HG03139 (cell line): ENCODE data around the gene NPVF.

Experiments used
- ATAC-seq: cut with Tn5 transposase; IDR thresholded peaks from one replicate; pipeline ENCODE4 v1.9.1; 2021; ENCODE audit not compliant: unreplicated experiment

NPVF gene

DNA sequence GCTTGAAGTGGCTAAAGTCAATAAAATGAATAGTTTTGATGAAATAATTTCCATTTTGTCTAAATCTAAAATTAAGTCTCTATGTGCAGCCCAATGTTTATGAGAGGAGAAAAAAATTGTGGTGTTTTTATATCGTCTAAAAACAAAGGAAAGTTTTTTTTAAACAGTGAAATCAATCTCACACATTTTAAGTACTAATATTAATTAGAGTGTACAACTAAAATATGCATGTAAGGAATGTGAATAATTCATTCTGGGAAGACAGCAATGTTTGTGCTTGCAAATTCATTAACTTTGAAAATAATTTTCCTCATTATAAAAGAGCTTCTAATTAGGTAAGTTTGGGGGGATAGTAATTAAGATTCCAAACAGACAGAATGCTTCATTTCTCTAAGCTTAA lies at the start of gene NPVF:
Gene NPVF, minus strand, starts transcription at position 101 of the 400 bp plus-strand sequence. Its CDS starts 47 bp downstream, at position 54.
- no peak for ATAC-seq

- ATAC-seq, result no peak
Observed at GRCh38 chr7:25272265-25272664, 44.0 kb upstream of the NPVF start.

DNA sequence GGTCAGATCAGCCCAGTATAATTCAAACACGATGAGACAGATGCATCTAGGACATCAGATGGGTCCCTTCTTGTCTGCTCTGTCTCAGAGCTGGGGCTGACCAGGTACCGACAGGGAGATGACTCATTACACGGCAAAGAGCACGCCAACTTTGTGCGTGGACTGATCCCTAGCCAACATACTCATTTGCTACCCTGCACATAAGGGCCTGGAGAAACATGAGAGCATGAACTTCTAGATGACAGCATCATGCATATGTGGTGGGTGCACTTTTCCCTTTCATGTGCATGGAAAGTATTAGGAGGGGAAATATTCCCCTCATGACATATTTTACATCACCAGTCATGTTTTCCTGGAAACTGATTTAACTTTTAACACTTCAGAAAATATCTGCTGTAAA lies 35.1 kb upstream of the NPVF start:
- no peak for ATAC-seq

GRCh38 chr7:25262586-25262985 lies 34.3 kb upstream of the NPVF start:
- ATAC-seq, result no peak

DNA sequence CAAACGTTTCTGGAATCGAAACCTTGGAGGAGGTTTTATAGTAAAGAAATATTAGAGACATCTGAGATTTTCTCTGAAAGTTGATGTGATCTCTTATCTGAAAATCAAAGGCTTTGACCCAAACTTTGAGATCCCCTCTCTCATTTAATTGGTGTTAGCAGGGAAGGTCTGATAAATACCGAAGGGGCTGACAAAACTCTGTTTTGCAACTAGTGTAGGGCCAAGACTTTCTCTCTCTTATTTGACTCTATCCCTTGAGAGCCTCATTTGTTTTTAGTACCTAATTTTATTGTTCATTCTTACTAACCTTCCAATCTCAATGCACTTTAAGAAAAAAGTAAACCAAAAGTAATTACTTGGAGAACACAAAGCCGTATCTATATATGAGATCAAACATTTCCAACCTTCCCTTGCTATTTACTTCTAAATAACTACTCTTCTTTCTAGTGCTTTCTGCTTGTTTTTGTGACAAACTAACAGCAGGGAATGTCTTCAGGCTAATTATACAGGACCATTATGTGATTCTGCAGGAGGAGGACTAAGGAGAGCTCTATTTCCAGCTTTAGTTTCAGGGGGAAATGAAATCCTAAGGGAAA lies 33.4 kb upstream of the NPVF start:
- ATAC-seq, result no peak

GRCh38 chr7:25260862-25261494 lies 32.7 kb upstream of the NPVF start:
- peak; percentile 72 for ATAC-seq

GRCh38 chr7:25259487-25260243 lies 31.4 kb upstream of the NPVF start:
- ATAC-seq, result no peak

DNA sequence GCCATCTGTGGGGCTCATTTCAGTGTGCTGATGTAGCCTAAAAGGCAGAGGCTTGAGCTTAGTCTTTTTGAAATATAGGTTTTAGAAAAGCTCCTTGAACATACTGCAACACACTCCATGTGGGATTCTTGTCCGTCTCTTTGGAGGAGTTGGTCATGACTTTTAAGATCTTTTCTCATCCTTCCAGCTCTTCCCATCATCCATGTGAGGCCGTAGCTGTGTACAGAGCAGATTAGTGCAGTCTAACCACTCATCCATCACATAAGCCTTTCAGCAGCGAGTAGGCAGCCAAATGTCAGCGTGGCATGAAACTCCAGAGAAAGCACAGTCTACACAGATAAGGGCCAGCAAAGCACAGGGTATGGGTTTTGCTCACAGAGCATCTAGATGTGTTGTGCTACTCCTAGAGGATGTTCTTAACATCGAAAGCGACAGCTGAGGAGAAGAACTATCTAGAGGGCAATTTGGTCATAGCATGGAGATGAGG lies 28.1 kb upstream of the NPVF start:
- no peak for ATAC-seq

DNA sequence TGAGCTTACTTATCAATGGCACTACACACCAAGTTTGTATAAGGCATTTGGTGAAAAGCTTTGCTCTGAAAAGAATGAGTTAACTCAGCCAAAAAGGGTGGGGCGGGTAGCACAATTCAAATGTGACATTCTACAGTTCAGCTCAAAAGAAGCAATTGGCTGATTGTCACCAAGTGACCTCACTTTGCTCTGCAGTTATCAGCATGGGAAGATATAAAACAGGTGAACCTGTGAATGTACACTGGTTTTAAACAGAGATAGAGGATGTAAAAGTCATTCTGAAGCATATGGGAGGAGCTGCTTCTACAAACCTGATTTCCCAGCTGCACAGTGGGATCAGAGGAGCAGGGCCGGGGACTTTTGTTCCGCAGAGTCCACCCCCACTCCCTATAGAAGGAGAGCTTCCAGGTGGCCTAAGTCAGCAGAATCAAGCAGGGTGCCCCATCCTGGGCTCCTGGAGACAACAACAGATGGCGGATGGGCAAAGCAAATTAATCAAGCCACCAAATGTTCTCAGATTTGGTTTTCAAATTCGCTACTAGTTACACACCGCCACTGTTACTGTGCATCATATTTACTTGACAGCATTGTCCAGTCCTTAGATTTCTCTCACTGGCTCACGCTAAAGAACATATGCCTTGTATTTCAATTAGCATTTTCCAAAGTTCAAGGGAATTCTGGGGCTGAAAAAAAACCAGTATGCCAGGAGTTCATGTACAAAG lies 27.5 kb upstream of the NPVF start:
- no peak for ATAC-seq

GRCh38 chr7:25254604-25255003 lies 26.3 kb upstream of the NPVF start:
- ATAC-seq, result no peak

DNA sequence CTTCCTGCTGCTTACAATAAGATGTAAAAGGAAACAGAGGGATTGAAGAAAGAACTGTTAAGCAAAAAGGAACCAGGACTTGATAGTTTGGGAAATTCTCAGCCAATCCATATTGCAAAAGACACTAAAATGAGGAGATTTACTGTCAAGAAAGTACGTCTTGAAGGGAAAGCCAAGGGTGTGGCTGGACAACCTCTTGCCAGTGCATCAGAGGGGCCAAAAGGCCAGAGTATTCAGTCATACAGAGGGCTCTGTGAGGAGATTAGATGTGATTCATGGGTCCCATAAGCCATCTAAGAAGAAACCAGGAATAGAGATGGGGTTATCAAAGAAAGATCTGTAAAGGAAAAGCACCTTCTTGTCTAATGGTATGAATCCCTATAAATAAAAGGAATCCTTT lies 25.4 kb upstream of the NPVF start:
- no peak for ATAC-seq

GRCh38 chr7:25250386-25250785 lies 22.1 kb upstream of the NPVF start:
- no peak for ATAC-seq

GRCh38 chr7:25249772-25250171 lies 21.5 kb upstream of the NPVF start:
- no peak for ATAC-seq

DNA sequence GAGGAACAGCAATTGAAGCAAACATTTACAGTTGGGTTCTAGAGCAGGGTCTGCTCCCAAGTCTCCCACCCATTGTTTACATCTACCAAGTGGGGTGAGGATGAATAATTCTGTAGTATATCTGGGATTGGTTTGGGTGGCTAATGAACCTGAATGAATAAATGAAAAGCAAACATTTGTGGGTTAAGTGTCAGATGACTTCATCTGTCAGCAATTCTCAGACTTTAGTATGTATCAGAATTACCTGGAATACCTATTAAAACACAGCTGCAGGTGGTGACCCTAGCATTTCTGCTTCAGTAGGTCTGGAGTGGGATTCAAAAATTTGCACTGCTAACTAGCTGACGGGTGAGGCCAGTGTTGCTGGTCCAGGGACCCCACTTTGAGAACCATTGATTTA lies 18.0 kb upstream of the NPVF start:
- no peak for ATAC-seq

DNA sequence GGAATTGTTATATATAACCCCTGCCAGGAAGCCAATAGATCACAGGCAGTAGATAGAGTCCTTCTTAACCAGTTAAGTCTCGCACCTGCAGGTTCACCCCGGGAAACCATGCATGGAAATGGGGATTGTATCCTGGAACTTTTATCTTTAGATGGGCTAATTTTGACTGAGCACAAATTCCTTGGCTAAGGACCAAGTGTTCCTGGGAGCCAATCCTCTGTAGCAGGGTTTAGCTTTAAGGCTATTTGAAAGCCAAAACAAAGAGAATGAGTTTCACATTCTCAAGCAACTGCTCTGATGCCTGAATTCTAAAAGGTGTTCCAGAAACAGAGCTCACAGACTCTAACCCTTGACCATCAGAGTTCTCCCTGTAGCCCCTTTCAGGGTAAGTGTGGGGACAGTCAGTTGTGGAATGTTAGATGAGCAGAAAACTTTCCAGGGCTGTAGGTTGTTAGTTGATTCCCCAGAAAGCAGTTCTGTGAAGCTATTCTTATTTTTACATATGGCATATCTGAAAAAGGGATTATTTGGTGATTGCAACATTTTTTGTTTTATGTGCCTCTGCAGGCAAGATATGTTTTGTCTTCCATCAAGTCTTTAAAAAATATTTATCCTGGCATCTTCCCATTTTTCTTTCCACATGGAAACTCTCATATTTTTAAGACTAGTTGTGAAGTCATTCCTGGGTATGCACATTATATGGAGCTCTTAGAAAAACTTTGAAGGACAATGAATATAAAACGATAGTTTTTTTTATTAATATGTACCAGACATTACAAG lies 16.2 kb upstream of the NPVF start:
- no peak for ATAC-seq

DNA sequence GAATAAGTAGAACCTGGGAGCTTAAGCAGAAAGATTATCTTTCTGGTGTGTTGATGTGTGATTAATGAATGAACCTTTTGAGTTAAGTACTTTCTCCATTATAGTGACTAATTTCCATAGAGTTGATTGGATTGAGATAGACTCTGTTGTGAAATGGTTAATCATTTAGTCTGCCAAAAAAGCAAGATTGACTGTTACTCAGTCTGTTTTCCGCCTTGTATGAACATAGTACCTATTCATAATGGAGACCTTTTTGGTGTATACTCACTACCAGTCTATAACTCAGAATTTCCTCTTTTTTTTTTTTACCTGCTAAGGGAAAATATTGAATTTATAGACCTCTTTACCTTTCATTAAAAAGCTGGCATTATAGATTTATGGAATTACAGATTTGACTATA lies 14.4 kb upstream of the NPVF start:
- ATAC-seq, result no peak

DNA sequence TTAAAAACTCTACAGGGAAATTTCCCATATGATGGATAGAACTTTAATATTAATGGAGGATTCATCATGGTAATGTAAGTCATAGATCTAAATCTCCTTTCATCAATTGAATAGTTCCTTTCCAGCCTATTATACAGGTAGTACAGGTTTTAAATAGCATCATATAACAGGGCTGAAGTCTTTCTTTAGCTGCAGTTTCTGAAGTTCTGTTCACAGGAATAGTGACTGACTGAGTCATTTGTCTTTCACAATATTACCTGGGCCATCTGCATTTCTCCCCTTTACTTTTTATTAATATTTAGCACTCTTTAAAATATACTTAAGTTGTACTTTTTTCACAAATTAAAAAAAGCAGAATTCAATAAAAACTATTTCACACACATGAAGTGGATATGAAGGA lies 12.6 kb upstream of the NPVF start:
- ATAC-seq, result no peak

GRCh38 chr7:25240340-25240739 lies 12.1 kb upstream of the NPVF start:
- no peak for ATAC-seq

DNA sequence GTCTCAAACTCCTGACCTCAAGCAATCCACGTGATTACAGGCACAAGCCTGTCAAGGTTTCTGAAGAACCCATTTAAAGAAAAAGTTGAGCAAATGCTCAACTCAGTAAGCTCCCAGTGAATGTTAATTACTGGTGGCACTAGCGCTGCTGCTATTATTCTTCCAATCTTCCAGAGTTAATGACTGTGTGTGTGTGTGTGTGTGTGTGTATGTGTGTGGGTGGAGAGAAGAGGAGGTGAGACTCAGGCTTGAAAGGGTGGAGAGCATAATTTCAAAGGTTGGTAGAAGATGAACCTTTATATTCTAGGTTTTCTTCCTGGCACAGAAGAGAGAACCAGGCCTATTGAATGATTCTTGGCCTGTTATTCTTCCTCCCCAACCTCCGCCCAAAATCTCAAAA lies 11.6 kb upstream of the NPVF start:
- no peak for ATAC-seq

DNA sequence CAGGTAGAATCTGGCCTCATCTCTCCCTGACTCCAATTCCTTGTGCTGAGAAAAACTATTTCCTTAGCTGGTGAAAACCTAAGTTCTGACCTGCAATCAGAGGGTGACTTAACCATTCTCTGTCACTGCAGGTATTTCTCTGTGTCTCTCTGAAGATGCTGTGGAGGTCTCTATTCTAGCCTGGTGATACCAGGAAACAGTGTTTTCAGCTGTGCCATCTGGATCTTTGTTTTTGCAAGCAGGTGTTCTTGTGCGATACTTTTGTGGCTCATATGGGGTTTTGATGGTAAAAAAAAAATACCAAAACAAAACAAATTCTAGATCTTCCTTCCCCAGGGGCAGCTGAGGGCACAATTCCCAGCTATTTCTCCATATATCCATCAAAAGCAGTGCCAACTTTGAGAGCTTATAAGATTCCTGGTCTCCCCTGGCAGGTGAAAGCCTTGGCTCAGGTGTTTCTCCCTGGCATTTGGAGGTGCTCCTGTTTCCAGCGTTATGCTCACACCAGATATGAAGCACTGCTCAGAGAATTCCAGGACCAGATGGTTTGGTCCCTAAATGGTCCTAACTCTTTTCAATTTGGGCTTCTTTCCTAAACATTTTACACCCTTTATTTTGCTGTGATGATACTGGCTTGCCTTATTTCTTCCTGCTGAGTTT lies 9.9 kb upstream of the NPVF start:
- ATAC-seq, result no peak
